GM12891 (cell line): ENCODE measurements around the gene APLP2.

Source experiments
- PAX5 ChIP-seq: IDR thresholded peaks from 2 replicates; pipeline ENCODE4 v1.6.1; 2011; ENCODE audit warnings: low read length, moderate library complexity, mild to moderate bottlenecking; ENCODE audit not compliant: insufficient read depth, severe bottlenecking
- POLR2A ChIP-seq: IDR thresholded peaks from 2 replicates; pipeline ENCODE4 v1.6.1; 2011; ENCODE audit warnings: low read depth, low read length, control low read depth
- POLR2AphosphoS5 ChIP-seq: IDR thresholded peaks from 2 replicates; pipeline ENCODE4 v1.6.1; 2011; ENCODE audit warnings: low read depth, low read length, control low read depth
- POU2F2 ChIP-seq: IDR thresholded peaks from 2 replicates; pipeline ENCODE4 v1.6.1; 2011; ENCODE audit warnings: low read depth, mild to moderate bottlenecking, control low read depth, low read length, moderate library complexity
- SPI1 ChIP-seq: IDR thresholded peaks from 2 replicates; pipeline ENCODE4 v1.6.1; 2011; ENCODE audit warnings: low read depth, low read length, control low read depth
- TAF1 ChIP-seq: IDR thresholded peaks from 2 replicates; pipeline ENCODE4 v1.6.1; 2011; ENCODE audit warnings: low read depth, low read length, control low read depth

DNA sequence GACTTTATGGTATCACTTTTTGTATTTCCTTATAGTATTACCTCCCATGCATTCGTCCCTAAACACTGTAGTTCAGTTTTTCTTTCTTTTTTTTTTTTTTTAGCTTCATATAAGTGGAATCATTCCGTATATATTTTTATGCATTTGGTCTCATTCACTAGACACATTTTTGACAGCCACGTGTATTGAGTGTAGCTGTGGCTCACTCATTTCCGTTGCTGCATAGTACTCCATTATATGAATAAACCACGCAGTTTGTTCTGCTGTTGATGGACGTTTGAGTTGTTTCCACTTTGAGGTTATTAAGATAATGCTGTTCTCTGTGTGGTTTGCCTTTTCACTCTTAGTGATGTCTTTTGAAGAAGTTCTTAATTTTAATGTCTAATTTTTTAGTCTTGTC lies 8.4 kb downstream of the APLP2 start:
- no peak for TF ChIP-seq POLR2A
- TF ChIP-seq POLR2AphosphoS5 = no peak
- no peak for TF ChIP-seq TAF1
- no peak for TF ChIP-seq PAX5
- no peak for TF ChIP-seq POU2F2
- TF ChIP-seq SPI1 = no peak
